GM12892 (cell line): ENCODE measurements around the gene PODN.

ENCODE experiments used
- DNase-seq: peaks from one replicate; pipeline ENCODE4 v3.0.0; 2011; ENCODE audit not compliant: insufficient read length
- FAIRE-seq: peaks from 2 replicates; lab custom pipeline; 2011; peaks lifted over from hg19 to GRCh38; lab: Jason Lieb, UNC
- POLR2A ChIP-seq: IDR thresholded peaks from 2 replicates; pipeline ENCODE4 v1.6.1; 2011; ENCODE audit warnings: low read depth, low read length, control low read depth
- POLR2AphosphoS5 ChIP-seq: IDR thresholded peaks from 2 replicates; pipeline ENCODE4 v1.6.1; 2011; ENCODE audit warnings: low read depth, low read length, control low read depth
- TAF1 ChIP-seq: IDR thresholded peaks from 2 replicates; pipeline ENCODE4 v1.6.1; 2011; ENCODE audit warnings: low read depth, mild to moderate bottlenecking, control low read depth, low read length, borderline replicate concordance

Gene PODN

GRCh38 chr1:53133261-53134041, 71.4 kb downstream of the PODN start:
- FAIRE-seq (no peak), DNase-seq (no peak)
- TF ChIP-seq POLR2A = no peak
- TF ChIP-seq POLR2AphosphoS5 = no peak
- TF ChIP-seq TAF1 = no peak

GRCh38 chr1:53134042-53134485, 72.1 kb downstream of the PODN start:
- no peak for FAIRE-seq
- TF ChIP-seq POLR2AphosphoS5 (no peak), POLR2A (no peak)
- no peak for DNase-seq
